Natural killer cell (primary cell): Measurements from ENCODE around the gene NUBPL. TPM values are rescaled to one million over a fixed set of nuclear protein-coding genes. Genes with fewer than 3 reads are reported as not detected.

Source experiments
- ATAC-seq, 3 donors: fragments of 150-1000 bp in 2 of 3; fragments of 200-7000 bp in 1 of 3; cut with Tn5 transposase; 1 replicate in 1 of 3; 2 replicates in 2 of 3; pipeline ENCODE4 v1.10.0; 2021; ENCODE audit warnings: mild to moderate bottlenecking in 2 of 3, moderate library complexity in 2 of 3
- DNase-seq, 2 donors: peaks; one replicate each; pipeline versions ENCODE4 v3.0.0 to v3.0.0-alpha.2; 2013 to 2021; ENCODE audit warnings: mixed read lengths in 1 of 2
- H3K27ac ChIP-seq: one replicate; pipeline ENCODE4 v1.5.1; 2013; ENCODE audit warnings: mild to moderate bottlenecking, low read length
- H3K27me3 ChIP-seq: one replicate; pipeline ENCODE4 v1.6.1; 2013; ENCODE audit warnings: low read length; ENCODE audit not compliant: control insufficient read depth, insufficient read depth
- H3K36me3 ChIP-seq: one replicate; pipeline ENCODE4 v1.6.1; 2013; ENCODE audit warnings: low read length; ENCODE audit not compliant: control insufficient read depth, insufficient read depth
- H3K4me1 ChIP-seq: one replicate; pipeline ENCODE4 v1.6.1; 2013; ENCODE audit warnings: low read length; ENCODE audit not compliant: control insufficient read depth, insufficient read depth
- H3K4me3 ChIP-seq: one replicate; pipeline ENCODE4 v1.5.1; 2013; ENCODE audit warnings: low read length
- H3K9me3 ChIP-seq: one replicate; pipeline ENCODE4 v1.6.1; 2013; ENCODE audit warnings: low read length; ENCODE audit not compliant: control insufficient read depth, insufficient read depth
- H3K27ac Mint-ChIP-seq, 2 donors: one replicate each; pipeline ENCODE4 v1.8.0; 2022; ENCODE audit warnings: mild to moderate bottlenecking in 2 of 2, mixed read lengths in 2 of 2, moderate library complexity in 1 of 2
- H3K27me3 Mint-ChIP-seq, 2 donors: one replicate each; pipeline ENCODE4 v1.8.0; 2022; ENCODE audit warnings: low read depth in 2 of 2, mixed read lengths in 2 of 2
- H3K36me3 Mint-ChIP-seq: one replicate; pipeline ENCODE4 v1.8.0; 2022; ENCODE audit warnings: mixed read lengths
- H3K4me1 Mint-ChIP-seq, 2 donors: one replicate each; pipeline ENCODE4 v1.8.0; 2022; ENCODE audit warnings: mixed read lengths in 2 of 2
- H3K4me3 Mint-ChIP-seq: one replicate; pipeline ENCODE4 v1.8.0; 2022; ENCODE audit warnings: mild to moderate bottlenecking, moderate library complexity, mixed read lengths
- H3K9me3 Mint-ChIP-seq, 2 donors: one replicate each; pipeline ENCODE4 v1.8.0; 2022; ENCODE audit warnings: mixed read lengths in 2 of 2
- WGBS: methylation state at CpG from one replicate; pipeline ENCODE4 v1.1.7; 2013; ENCODE audit warnings: missing lambda C conversion rate; ENCODE audit not compliant: insufficient coverage; 5-methylcytosine and 5-hydroxymethylcytosine counted together
- intact Hi-C: fragments of 100-400 bp; cut with micrococcal nuclease; formaldehyde crosslinking; loops from one replicate; pipeline ENCODE4 v1.14.2; 2022
- total RNA-seq, 4 donors: library from RNA; stranded (reverse); fragments of 120-200 nt in 1 of 4; gene quantifications; one replicate each; pipeline versions ENCODE4 v1.2.3 to v1.2.4, GENCODE V29; 2013 to 2022
- TF ChIP-seq, protein P1 (sequence below): fragments of 200-600 bp; IDR thresholded peaks from one replicate; pipeline ENCODE4 v1.8.0; 2022; ENCODE audit warnings: antibody characterized with exemption

NUBPL gene
- total RNA-seq, 3 donors from 2014 or later (not counting 1 experiment from before 2014, with no cell fraction given): 7.1 to 8.5 (median 7.5) TPM

DNA sequence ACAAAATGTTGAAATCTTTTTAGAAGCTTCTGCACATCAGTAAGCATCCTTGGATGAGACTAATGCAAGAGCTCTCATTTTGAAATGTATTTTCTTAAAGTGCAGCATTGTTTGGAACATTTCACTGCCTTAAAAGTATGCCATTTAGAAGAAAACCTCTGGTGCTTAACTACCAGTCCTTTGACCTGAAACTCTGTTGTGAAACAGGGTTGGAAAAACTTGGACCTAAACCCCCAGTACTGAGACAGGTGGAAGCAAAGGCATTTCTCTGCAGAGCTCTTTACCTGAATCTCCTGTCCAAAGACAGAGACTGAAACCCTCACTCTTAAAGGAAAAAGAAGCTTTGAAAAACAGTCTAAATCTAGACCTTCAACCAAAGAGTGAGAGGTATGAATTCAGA, 207.2 kb downstream of the NUBPL start:
- TF ChIP-seq, protein P1, sequence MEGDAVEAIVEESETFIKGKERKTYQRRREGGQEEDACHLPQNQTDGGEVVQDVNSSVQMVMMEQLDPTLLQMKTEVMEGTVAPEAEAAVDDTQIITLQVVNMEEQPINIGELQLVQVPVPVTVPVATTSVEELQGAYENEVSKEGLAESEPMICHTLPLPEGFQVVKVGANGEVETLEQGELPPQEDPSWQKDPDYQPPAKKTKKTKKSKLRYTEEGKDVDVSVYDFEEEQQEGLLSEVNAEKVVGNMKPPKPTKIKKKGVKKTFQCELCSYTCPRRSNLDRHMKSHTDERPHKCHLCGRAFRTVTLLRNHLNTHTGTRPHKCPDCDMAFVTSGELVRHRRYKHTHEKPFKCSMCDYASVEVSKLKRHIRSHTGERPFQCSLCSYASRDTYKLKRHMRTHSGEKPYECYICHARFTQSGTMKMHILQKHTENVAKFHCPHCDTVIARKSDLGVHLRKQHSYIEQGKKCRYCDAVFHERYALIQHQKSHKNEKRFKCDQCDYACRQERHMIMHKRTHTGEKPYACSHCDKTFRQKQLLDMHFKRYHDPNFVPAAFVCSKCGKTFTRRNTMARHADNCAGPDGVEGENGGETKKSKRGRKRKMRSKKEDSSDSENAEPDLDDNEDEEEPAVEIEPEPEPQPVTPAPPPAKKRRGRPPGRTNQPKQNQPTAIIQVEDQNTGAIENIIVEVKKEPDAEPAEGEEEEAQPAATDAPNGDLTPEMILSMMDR: no peak

DNA sequence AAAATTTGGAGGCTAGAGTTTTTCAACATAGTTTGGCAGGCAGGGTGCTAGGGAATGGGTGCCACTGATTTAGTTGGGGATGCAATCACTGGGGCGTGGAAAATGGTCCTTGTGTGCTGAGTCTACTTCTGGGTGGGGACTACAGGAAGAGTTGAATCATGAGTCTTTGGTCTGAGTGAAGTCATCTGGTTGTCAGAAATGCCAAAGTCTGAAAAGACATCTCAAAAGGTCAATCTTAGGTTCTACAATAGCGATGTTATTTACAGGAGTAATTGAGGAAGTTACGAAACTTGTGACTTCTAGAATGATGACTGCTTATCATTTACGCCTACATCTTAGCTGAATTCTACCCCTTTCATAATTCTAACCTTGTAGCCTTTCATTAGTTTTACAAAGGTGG, 209.1 kb downstream of the NUBPL start:
- no peak overlapping the region for H3K27ac Mint-ChIP-seq
- TF ChIP-seq, protein P1: no peak
- Histone ChIP-seq H3K9me3 (no peaks in the 10 kb centered on the region), H3K4me3 (no peak overlapping the region), H3K27ac (no peak overlapping the region), H3K36me3 (no peaks in the 10 kb centered on the region), H3K27me3 (no peaks in the 10 kb centered on the region), H3K4me1 (no peaks in the 10 kb centered on the region)
- ATAC-seq: no peak
- H3K4me3 Mint-ChIP-seq: no peak overlapping the region
- no peaks in the 10 kb centered on the region for H3K4me1 Mint-ChIP-seq
- DNase-seq: no peak
- H3K9me3 Mint-ChIP-seq: no peaks in the 10 kb centered on the region
- no peaks in the 10 kb centered on the region for H3K27me3 Mint-ChIP-seq
- WGBS: 97% methylated on average over 3 of the region's 4 CpGs
- no peaks in the 10 kb centered on the region for H3K36me3 Mint-ChIP-seq
- intact Hi-C loops: no loop called here

More for the DNA sequence above, 207.2 kb downstream of the NUBPL start:
- Mint-ChIP-seq H3K27ac (no peak overlapping the region), H3K4me3 (no peak overlapping the region), H3K27me3 (no peaks in the 10 kb centered on the region), H3K4me1 (no peaks in the 10 kb centered on the region), H3K9me3 (no peaks in the 10 kb centered on the region), H3K36me3 (no peaks in the 10 kb centered on the region)
- Histone ChIP-seq H3K4me3 (no peak overlapping the region), H3K4me1 (no peaks in the 10 kb centered on the region), H3K27me3 (no peaks in the 10 kb centered on the region), H3K9me3 (no peaks in the 10 kb centered on the region), H3K36me3 (no peaks in the 10 kb centered on the region), H3K27ac (no peak overlapping the region)
- intact Hi-C loops: no loop called here
- ATAC-seq: no peak
- no peak for DNase-seq

DNA sequence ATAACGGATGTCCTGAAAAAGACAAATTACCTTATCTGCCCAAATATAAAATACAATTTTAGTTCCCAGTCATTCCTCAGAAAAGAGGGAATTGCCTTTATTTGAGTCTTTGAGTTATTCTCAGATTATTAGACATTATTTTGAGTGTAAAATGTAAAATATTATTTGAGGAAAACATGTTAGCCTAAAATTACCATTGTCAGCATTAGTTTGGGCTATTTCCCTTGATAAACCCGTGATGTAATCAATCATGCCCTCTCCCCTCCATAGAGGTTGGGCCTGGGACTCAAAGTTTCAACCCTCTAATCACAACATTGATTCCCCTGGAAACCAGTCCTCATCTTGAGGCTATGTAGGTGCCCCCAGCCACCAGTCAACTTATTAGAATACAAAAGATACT, 213.4 kb downstream of the NUBPL start:
- no peak for ATAC-seq
- H3K4me1 Mint-ChIP-seq: no peaks in the 10 kb centered on the region
- no peak for DNase-seq
- Histone ChIP-seq H3K27me3 (no peaks in the 10 kb centered on the region), H3K36me3 (no peaks in the 10 kb centered on the region), H3K4me1 (no peaks in the 10 kb centered on the region), H3K9me3 (no peaks in the 10 kb centered on the region), H3K4me3 (no peak overlapping the region), H3K27ac (no peak overlapping the region)
- intact Hi-C loops: no loop called here
- H3K9me3 Mint-ChIP-seq: peaks cover 5 to 6% of the 10 kb centered on the region in 2 donors
- H3K36me3 Mint-ChIP-seq: no peaks in the 10 kb centered on the region
- H3K27me3 Mint-ChIP-seq: no peaks in the 10 kb centered on the region
- no peak overlapping the region for H3K27ac Mint-ChIP-seq
- 93% methylated on average over 1 of the region's 2 CpGs for WGBS
- no peak overlapping the region for H3K4me3 Mint-ChIP-seq
- TF ChIP-seq, protein P1: no peak

DNA sequence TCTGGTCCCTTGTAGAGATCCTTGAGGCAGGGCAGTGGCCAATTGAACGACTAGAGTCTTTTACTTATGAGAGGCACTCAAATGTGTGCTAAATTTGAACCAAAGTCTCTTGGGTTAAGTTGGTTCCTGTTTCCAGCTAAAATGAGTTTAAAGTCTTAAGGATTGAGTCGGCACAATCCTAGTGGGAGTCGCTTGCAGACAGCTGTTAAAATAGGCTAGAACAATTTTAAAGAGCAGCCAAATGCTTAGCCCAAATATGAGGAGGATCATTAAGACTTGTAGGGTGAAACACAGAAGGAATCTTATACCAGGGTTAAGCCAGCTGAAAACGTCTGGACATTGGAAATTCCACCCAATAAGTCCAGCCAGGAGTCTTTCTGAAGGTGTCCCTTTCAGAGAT, 216.1 kb downstream of the NUBPL start:
- Mint-ChIP-seq H3K27ac (no peak overlapping the region), H3K36me3 (no peaks in the 10 kb centered on the region), H3K4me3 (no peak overlapping the region), H3K9me3 (peaks cover 7 to 11% of the 10 kb centered on the region in 2 donors), H3K4me1 (no peaks in the 10 kb centered on the region), H3K27me3 (no peaks in the 10 kb centered on the region)
- intact Hi-C loops: no loop called here
- H3K4me3 ChIP-seq: no peak overlapping the region
- H3K36me3 ChIP-seq: no peaks in the 10 kb centered on the region
- TF ChIP-seq, protein P1: no peak
- whole genome bisulfite sequencing: 87% methylated on average over 4 of the region's 4 CpGs
- peaks cover 3% of the 10 kb centered on the region for H3K9me3 ChIP-seq
- no peak overlapping the region for H3K27ac ChIP-seq
- no peaks in the 10 kb centered on the region for H3K27me3 ChIP-seq
- H3K4me1 ChIP-seq: no peaks in the 10 kb centered on the region
- ATAC-seq (no peak), DNase-seq (no peak)
